ENCODE results near the gene CCDC88B.

Gene CCDC88B

GRCh38 chr11:64341851-64342791 lies 2.1 kb downstream of the CCDC88B start:
- Mint-ChIP-seq H3K36me3 (ENCODE audit: low read depth) (peaks cover 15% of the 10 kb centered on the region), H3K4me3 (peak overlapping the region; percentile 86), H3K27me3 (no peaks in the 10 kb centered on the region), H3K27ac (no peak overlapping the region), H3K9me3 (no peaks in the 10 kb centered on the region), H3K4me1 (peaks cover 30% of the 10 kb centered on the region)
- ATAC-seq (peak; percentile 77), DNase-seq (peak; percentile 93)

- Mint-ChIP-seq H3K4me1 (peaks cover 30% of the 10 kb centered on the region), H3K36me3 (ENCODE audit: low read depth) (peaks cover 16% of the 10 kb centered on the region), H3K4me3 (no peak overlapping the region), H3K9me3 (no peaks in the 10 kb centered on the region), H3K27ac (no peak overlapping the region), H3K27me3 (no peaks in the 10 kb centered on the region)
- no peak for ATAC-seq
- DNase-seq: no peak
Measured at GRCh38 chr11:64342869-64343745, 3.1 kb downstream of the CCDC88B start.

- no peak overlapping the region for H3K27ac Mint-ChIP-seq
- ATAC-seq (no peak), DNase-seq (no peak)
- H3K27me3 Mint-ChIP-seq: no peaks in the 10 kb centered on the region
- no peak overlapping the region for H3K4me3 Mint-ChIP-seq
- no peaks in the 10 kb centered on the region for H3K9me3 Mint-ChIP-seq
- H3K36me3 Mint-ChIP-seq (ENCODE audit: low read depth): peaks cover 14% of the 10 kb centered on the region
- H3K4me1 Mint-ChIP-seq: peaks cover 25% of the 10 kb centered on the region
Measured at GRCh38 chr11:64343767-64344559, 4.0 kb downstream of the CCDC88B start.

- Mint-ChIP-seq H3K27ac (no peak overlapping the region), H3K9me3 (no peaks in the 10 kb centered on the region), H3K36me3 (ENCODE audit: low read depth) (peaks cover 14% of the 10 kb centered on the region), H3K4me3 (no peak overlapping the region), H3K27me3 (no peaks in the 10 kb centered on the region), H3K4me1 (peaks cover 17% of the 10 kb centered on the region)
- DNase-seq (no peak), ATAC-seq (no peak)
Measured at GRCh38 chr11:64344787-64345186, 4.8 kb downstream of the CCDC88B start.

- H3K36me3 Mint-ChIP-seq (ENCODE audit: low read depth): peaks cover 14% of the 10 kb centered on the region
- no peak for DNase-seq
- H3K4me3 Mint-ChIP-seq: no peak overlapping the region
- H3K4me1 Mint-ChIP-seq: peaks cover 2% of the 10 kb centered on the region
- no peaks in the 10 kb centered on the region for H3K27me3 Mint-ChIP-seq
- H3K27ac Mint-ChIP-seq: no peak overlapping the region
- no peak for ATAC-seq
- H3K9me3 Mint-ChIP-seq: no peaks in the 10 kb centered on the region
Measured at GRCh38 chr11:64347193-64347867, 7.3 kb downstream of the CCDC88B start.

GRCh38 chr11:64348383-64349024 lies 8.5 kb downstream of the CCDC88B start:
- Mint-ChIP-seq H3K27me3 (no peaks in the 10 kb centered on the region), H3K4me3 (no peak overlapping the region), H3K27ac (no peak overlapping the region), H3K36me3 (ENCODE audit: low read depth) (peaks cover 14% of the 10 kb centered on the region), H3K9me3 (no peaks in the 10 kb centered on the region), H3K4me1 (no peaks in the 10 kb centered on the region)
- ATAC-seq (no peak), DNase-seq (no peak)

GRCh38 chr11:64349025-64349387 lies 9.0 kb downstream of the CCDC88B start:
- H3K27ac Mint-ChIP-seq: no peak overlapping the region
- H3K4me3 Mint-ChIP-seq: no peak overlapping the region
- no peaks in the 10 kb centered on the region for H3K4me1 Mint-ChIP-seq
- DNase-seq (no peak), ATAC-seq (no peak)
- H3K36me3 Mint-ChIP-seq (ENCODE audit: low read depth): peaks cover 14% of the 10 kb centered on the region
- no peaks in the 10 kb centered on the region for H3K27me3 Mint-ChIP-seq
- H3K9me3 Mint-ChIP-seq: no peaks in the 10 kb centered on the region

GRCh38 chr11:64349404-64349803 lies 9.4 kb downstream of the CCDC88B start:
- H3K27me3 Mint-ChIP-seq: no peaks in the 10 kb centered on the region
- no peak overlapping the region for H3K27ac Mint-ChIP-seq

GRCh38 chr11:64351136-64351631 lies 11.2 kb downstream of the CCDC88B start:
- DNase-seq: no peak
- H3K4me1 Mint-ChIP-seq: peaks cover 3% of the 10 kb centered on the region
- no peaks in the 10 kb centered on the region for H3K27me3 Mint-ChIP-seq
- no peak for ATAC-seq
- H3K27ac Mint-ChIP-seq: no peak overlapping the region
- no peak overlapping the region for H3K4me3 Mint-ChIP-seq
- H3K36me3 Mint-ChIP-seq (ENCODE audit: low read depth): peaks cover 12% of the 10 kb centered on the region
- H3K9me3 Mint-ChIP-seq: no peaks in the 10 kb centered on the region

More at GRCh38 chr11:64349404-64349803, 9.4 kb downstream of the CCDC88B start:
- no peaks in the 10 kb centered on the region for H3K4me1 Mint-ChIP-seq
- no peak for ATAC-seq
- DNase-seq: no peak
- no peak overlapping the region for H3K4me3 Mint-ChIP-seq
- H3K9me3 Mint-ChIP-seq: no peaks in the 10 kb centered on the region
- H3K36me3 Mint-ChIP-seq (ENCODE audit: low read depth): peaks cover 14% of the 10 kb centered on the region

- ATAC-seq (no peak), DNase-seq (no peak)
- Mint-ChIP-seq H3K36me3 (ENCODE audit: low read depth) (peaks cover 11% of the 10 kb centered on the region), H3K27me3 (no peaks in the 10 kb centered on the region), H3K9me3 (no peaks in the 10 kb centered on the region), H3K4me1 (peaks cover 7% of the 10 kb centered on the region), H3K4me3 (no peak overlapping the region), H3K27ac (no peak overlapping the region)
Measured at GRCh38 chr11:64352099-64352994, 12.3 kb downstream of the CCDC88B start.

GRCh38 chr11:64352995-64353714 lies 13.2 kb downstream of the CCDC88B start:
- H3K4me3 Mint-ChIP-seq: no peak overlapping the region
- H3K4me1 Mint-ChIP-seq: peaks cover 14% of the 10 kb centered on the region
- DNase-seq (no peak), ATAC-seq (no peak)
- H3K9me3 Mint-ChIP-seq: no peaks in the 10 kb centered on the region
- no peak overlapping the region for H3K27ac Mint-ChIP-seq
- H3K27me3 Mint-ChIP-seq: no peaks in the 10 kb centered on the region
- peaks cover 9% of the 10 kb centered on the region for H3K36me3 Mint-ChIP-seq (ENCODE audit: low read depth)
